HepG2 (cell line): ENCODE data around the gene MYL11. TPM values are rescaled to one million over a fixed set of nuclear protein-coding genes. Genes with fewer than 3 reads are reported as not detected.
A peak's percentile ranks its signal among the peaks of the same experiment; 100 is the strongest.

Source experiments
- ARID3A ChIP-seq: IDR thresholded peaks from 2 replicates; pipeline ENCODE4 v1.6.1; 2012; ENCODE audit warnings: low read depth, low read length, improper control_type of control experiment
- ARNT2 ChIP-seq: sonication (generic); formaldehyde crosslinking; IDR thresholded peaks from 2 replicates; pipeline ENCODE4 v1.8.0; 2022; ENCODE audit warnings: mild to moderate bottlenecking, low read depth, missing genetic modification reagents, moderate library complexity
- ASH2L ChIP-seq: fragments of 300-600, 200-600 bp; sonication (generic); IDR thresholded peaks from 2 replicates; pipeline ENCODE4 v1.7.0; 2017; ENCODE audit warnings: low read depth, mild to moderate bottlenecking, moderate library complexity, mixed read lengths, low read length; ENCODE audit not compliant: insufficient read length
- E2F2 ChIP-seq: sonication (generic); formaldehyde crosslinking; IDR thresholded peaks from 2 replicates; pipeline ENCODE4 v1.4.0; 2020; ENCODE audit warnings: missing genetic modification reagents, borderline replicate concordance
- FOSL2 ChIP-seq: sonication (generic); formaldehyde crosslinking; IDR thresholded peaks from 2 replicates; pipeline ENCODE4 v1.4.0; 2020; ENCODE audit warnings: missing genetic modification reagents
- HOXA5 ChIP-seq: sonication (generic); formaldehyde crosslinking; IDR thresholded peaks from 2 replicates; pipeline ENCODE4 v1.4.0; 2020; ENCODE audit warnings: missing genetic modification reagents
- MED1 ChIP-seq: sonication (generic); formaldehyde crosslinking; IDR thresholded peaks from 2 replicates; pipeline ENCODE4 v1.4.0; 2020; ENCODE audit warnings: missing genetic modification reagents
- MIXL1 ChIP-seq: IDR thresholded peaks from 2 replicates; pipeline ENCODE4 v1.6.1; 2016
- PBX3 ChIP-seq: sonication (generic); formaldehyde crosslinking; IDR thresholded peaks from 2 replicates; pipeline ENCODE4 v1.8.1; 2023; ENCODE audit warnings: missing genetic modification reagents, inconsistent platforms, borderline replicate concordance
- RNF219 ChIP-seq: sonication (generic); formaldehyde crosslinking; IDR thresholded peaks from 2 replicates; pipeline ENCODE4 v1.5.0; 2020; ENCODE audit warnings: mild to moderate bottlenecking, missing genetic modification reagents
- SKIL ChIP-seq: sonication (generic); formaldehyde crosslinking; IDR thresholded peaks from 2 replicates; pipeline ENCODE4 v1.8.0; 2022; ENCODE audit warnings: missing genetic modification reagents, mild to moderate bottlenecking, moderate library complexity, borderline replicate concordance
- TAF1 ChIP-seq: sonication (generic); formaldehyde crosslinking; IDR thresholded peaks from 2 replicates; pipeline ENCODE4 v1.4.0; 2020; ENCODE audit warnings: missing genetic modification reagents
- THAP8 ChIP-seq: sonication (generic); formaldehyde crosslinking; IDR thresholded peaks from 2 replicates; pipeline ENCODE4 v1.5.1; 2020; ENCODE audit warnings: missing genetic modification reagents, mild to moderate bottlenecking, borderline replicate concordance
- U2AF2 ChIP-seq: fragments of 200-400 bp; formaldehyde crosslinking; IDR thresholded peaks from 2 replicates; pipeline ENCODE4 v1.6.1; 2017; ENCODE audit warnings: low read depth, mild to moderate bottlenecking, low read length
- ZMYM2 ChIP-seq: sonication (generic); formaldehyde crosslinking; IDR thresholded peaks from 2 replicates; pipeline ENCODE4 v1.8.0; 2022; ENCODE audit warnings: mild to moderate bottlenecking, missing genetic modification reagents
- ZNF160 ChIP-seq: sonication (generic); formaldehyde crosslinking; IDR thresholded peaks from 2 replicates; pipeline ENCODE4 v1.8.0; 2022; ENCODE audit warnings: mild to moderate bottlenecking, inconsistent platforms, missing genetic modification reagents
- ZNF572 ChIP-seq: sonication (generic); formaldehyde crosslinking; IDR thresholded peaks from 2 replicates; pipeline ENCODE4 v1.5.1; 2020; ENCODE audit warnings: mild to moderate bottlenecking, missing genetic modification reagents
- ZNF607 ChIP-seq: sonication (generic); formaldehyde crosslinking; IDR thresholded peaks from 2 replicates; pipeline ENCODE4 v1.5.1; 2020; ENCODE audit warnings: missing genetic modification reagents, mild to moderate bottlenecking, borderline replicate concordance
- polyA plus RNA-seq, 8 experiments: library from polyadenylated mRNA; depleted of rRNA in 3 of 8; stranded (reverse) in 7 of 8; unstranded in 1 of 8; fragments of >200 nt; fragmentation: Illumina TruSeq in 4 of 8; extraction: Trizol in 4 of 8; gene quantifications; 2 replicates each; pipeline versions ENCODE4 v1.2.1 to v1.2.3, GENCODE V29; 2011 to 2016; ENCODE audit warnings: low read depth in 4 of 8, missing spikeins in 1 of 8, mixed read lengths in 1 of 8; ENCODE audit not compliant: insufficient read depth in 1 of 8
- total RNA-seq, 5 experiments: library from RNA; depleted of rRNA; stranded (reverse); fragments of >200 nt; fragmentation: Illumina TruSeq; extraction: Trizol; gene quantifications; 2 replicates each; pipeline ENCODE4 v1.2.3, GENCODE V29; 2016; ENCODE audit warnings: low read depth in 1 of 5

Gene MYL11
- total and polyA plus RNA-seq, 2 of the 13 experiments (the other 11 are each of a cell fraction or from before 2014, with no cell fraction given), result not detected

- TF ChIP-seq THAP8 (CRISPR knock-in tag) (peak; percentile 89; the same call in 1 of the 2 replicates), SKIL (CRISPR knock-in tag) (0 out of 2 replicates have a peak, but pooled peaks have one; percentile 24), TAF1 (CRISPR knock-in tag) (peak; percentile 95), MED1 (CRISPR knock-in tag) (peak; percentile 41; the same call in 1 of the 2 replicates), ZMYM2 (CRISPR knock-in tag) (no peak), PBX3 (0 out of 2 replicates have a peak, but pooled peaks have one; percentile 29), ARNT2 (CRISPR knock-in tag) (peak; percentile 71; the same call in 1 of the 2 replicates), U2AF2 (no peak), ZNF572 (CRISPR knock-in tag) (peak; percentile 95), ARID3A (no peak), MIXL1 (CRISPR knock-in tag) (no peak), ZNF160 (CRISPR knock-in tag) (peak; percentile 63; the same call in 1 of the 2 replicates), HOXA5 (no peak), ASH2L (peak; percentile 82), ZNF607 (peak; percentile 70; the same call in 1 of the 2 replicates), FOSL2 (peak; percentile 8; the same call in 1 of the 2 replicates), E2F2 (CRISPR knock-in tag) (peak; percentile 77; the same call in 1 of the 2 replicates), RNF219 (CRISPR knock-in tag) (0 out of 2 replicates have a peak, but pooled peaks have one; percentile 72)
Observed at GRCh38 chr16:30378236-30379157, 3.9 kb downstream of the MYL11 start (continued).
